OCI-LY1 (cell line): ENCODE data around the gene DPP6.

Experiments used
- CTCF ChIP-seq: fragments of 200-600 bp; sonication (generic), shearing (Covaris generic); IDR thresholded peaks from 2 replicates; pipeline ENCODE4 v1.5.1; 2017; ENCODE audit warnings: mild to moderate bottlenecking, antibody characterized with exemption, low read length, moderate library complexity, mixed read lengths
- EZH2 ChIP-seq: fragments of 200-600 bp; sonication (generic), shearing (Covaris generic); IDR thresholded peaks from 2 replicates; pipeline ENCODE4 v1.8.0; 2017; ENCODE audit warnings: borderline replicate concordance, mixed run types, mild to moderate bottlenecking, antibody characterized with exemption, low read length, moderate library complexity, mixed read lengths

- no peak for TF ChIP-seq EZH2
- no peak for TF ChIP-seq CTCF
Measured at GRCh38 chr7:154910977-154911376, 858.8 kb downstream of the DPP6 start.
